Measurements from ENCODE around the gene FAN1. TPM values are rescaled to one million over a fixed set of nuclear protein-coding genes. Genes with fewer than 3 reads are reported as not detected.

FAN1 gene
- total RNA-seq, 2 experiments from 2014 or later = 15.4 to 16.1 TPM

DNA sequence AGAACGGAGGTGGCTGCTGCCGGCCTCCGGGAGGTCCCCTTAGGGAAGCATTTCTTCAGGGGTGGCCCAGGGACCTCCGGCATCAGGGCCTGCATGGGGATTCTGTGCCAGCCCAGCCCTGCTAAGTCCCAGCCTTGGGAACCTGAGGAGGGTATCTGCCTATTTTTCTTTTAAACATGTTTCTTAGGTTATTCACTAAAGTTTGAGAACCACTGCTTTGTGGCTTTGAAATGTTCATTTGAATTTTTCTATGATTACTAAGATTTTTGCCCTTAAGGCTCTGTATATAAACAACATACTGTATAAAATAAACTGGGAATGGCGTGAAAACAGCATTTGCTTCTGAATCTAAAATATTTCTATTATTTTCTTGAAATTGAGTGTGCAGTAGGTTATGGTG is 24.4 kb downstream of the FAN1 start:
- no peaks in the 10 kb centered on the region for H3K27me3 Mint-ChIP-seq
- peaks cover 7% of the 10 kb centered on the region for H3K4me1 Mint-ChIP-seq
- no peak for DNase-seq
- H3K36me3 Mint-ChIP-seq = peaks cover 25% of the 10 kb centered on the region
- H3K9me3 Mint-ChIP-seq = peaks cover 2% of the 10 kb centered on the region
- H3K27ac Mint-ChIP-seq = no peak overlapping the region
- no peak overlapping the region for H3K4me3 Mint-ChIP-seq

DNA sequence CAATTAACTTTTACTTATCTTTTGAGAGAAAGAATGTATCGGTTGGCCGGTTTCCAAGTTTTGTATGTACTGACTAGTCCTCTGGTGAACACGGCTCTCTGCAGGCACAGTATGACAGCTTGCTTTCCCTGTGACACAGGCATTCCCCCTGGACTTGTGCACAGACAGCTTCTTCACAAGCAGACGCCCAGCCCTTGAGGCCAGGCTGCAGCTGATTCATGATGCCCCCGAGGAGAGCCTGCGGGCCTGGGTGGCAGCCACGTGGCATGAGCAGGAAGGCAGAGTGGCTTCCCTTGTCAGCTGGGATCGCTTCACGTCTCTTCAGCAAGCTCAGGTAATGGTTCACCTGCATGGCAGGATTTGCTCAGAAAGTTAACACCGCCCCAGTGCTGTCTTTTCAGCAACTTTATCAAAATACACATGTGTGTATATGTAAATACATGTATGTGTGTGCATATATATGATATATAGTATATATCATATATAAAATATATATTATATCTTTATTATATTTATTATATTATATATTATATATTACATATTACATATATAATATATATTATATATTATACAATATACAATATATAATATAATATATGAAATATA is 25.5 kb downstream of the FAN1 start:
- peaks cover 35% of the 10 kb centered on the region for H3K36me3 Mint-ChIP-seq

GRCh38 chr15:30929982-30930381 is 26.3 kb downstream of the FAN1 start:
- Mint-ChIP-seq H3K9me3 (peaks cover 2% of the 10 kb centered on the region), H3K27ac (no peak overlapping the region), H3K36me3 (peaks cover 41% of the 10 kb centered on the region), H3K27me3 (no peaks in the 10 kb centered on the region), H3K4me1 (peaks cover 15% of the 10 kb centered on the region), H3K4me3 (no peak overlapping the region)
- DNase-seq = no peak

More for the DNA sequence above, 25.5 kb downstream of the FAN1 start:
- H3K9me3 Mint-ChIP-seq = peaks cover 2% of the 10 kb centered on the region
- H3K27me3 Mint-ChIP-seq = no peaks in the 10 kb centered on the region
- no peak for DNase-seq
- H3K4me1 Mint-ChIP-seq = peaks cover 14% of the 10 kb centered on the region
- H3K4me3 Mint-ChIP-seq = no peak overlapping the region
- no peak overlapping the region for H3K27ac Mint-ChIP-seq

DNA sequence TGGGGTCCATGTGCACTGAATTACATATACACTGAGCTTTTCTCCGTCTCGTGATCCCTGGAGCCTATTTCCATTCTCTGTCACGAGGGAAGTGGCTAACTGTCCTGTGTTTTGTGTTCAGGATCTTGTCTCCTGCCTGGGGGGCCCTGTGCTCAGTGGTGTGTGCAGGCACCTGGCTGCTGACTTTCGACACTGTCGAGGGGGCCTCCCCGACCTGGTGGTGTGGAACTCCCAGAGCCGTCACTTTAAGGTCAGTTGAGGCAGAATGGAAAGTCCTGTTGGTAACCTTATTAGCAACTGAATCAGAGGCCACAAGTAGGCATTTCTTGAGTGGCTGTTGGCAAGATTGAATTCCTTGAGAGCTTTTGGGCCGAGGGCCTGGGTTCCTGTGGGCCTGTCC is 26.7 kb downstream of the FAN1 start:
- Mint-ChIP-seq H3K36me3 (peaks cover 41% of the 10 kb centered on the region), H3K27ac (no peak overlapping the region), H3K9me3 (peaks cover 2% of the 10 kb centered on the region), H3K4me3 (no peak overlapping the region), H3K27me3 (no peaks in the 10 kb centered on the region), H3K4me1 (peaks cover 15% of the 10 kb centered on the region)
- DNase-seq = no peak

- H3K4me3 Mint-ChIP-seq = no peak overlapping the region
- peaks cover 2% of the 10 kb centered on the region for H3K9me3 Mint-ChIP-seq
- H3K27ac Mint-ChIP-seq = peak overlapping the region; percentile 68
- no peaks in the 10 kb centered on the region for H3K27me3 Mint-ChIP-seq
- no peak for DNase-seq
- H3K4me1 Mint-ChIP-seq = peaks cover 15% of the 10 kb centered on the region
- peaks cover 47% of the 10 kb centered on the region for H3K36me3 Mint-ChIP-seq
These were observed 29.6 kb downstream of the FAN1 start for GRCh38 chr15:30933293-30933692.

DNA sequence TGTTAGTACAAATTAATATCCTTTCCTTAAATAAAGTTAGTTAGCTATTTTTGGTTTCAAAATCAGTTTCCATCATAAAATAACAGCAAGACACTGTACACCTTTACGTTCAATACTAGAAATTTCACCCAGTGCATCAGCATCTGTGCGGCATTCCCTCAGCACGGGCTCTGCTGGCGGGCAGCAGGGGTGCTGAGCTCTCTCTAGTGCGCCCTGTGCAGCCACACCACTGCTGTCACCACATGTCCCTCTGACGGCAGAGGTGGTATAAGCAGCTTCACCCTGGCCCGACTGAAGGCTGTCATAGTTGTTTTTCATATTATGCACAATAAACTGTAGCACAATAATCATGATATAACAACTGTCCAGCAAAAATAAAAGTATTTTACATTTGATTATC is 35.4 kb downstream of the FAN1 start:
- H3K27me3 Mint-ChIP-seq = no peaks in the 10 kb centered on the region
- H3K27ac Mint-ChIP-seq = peak overlapping the region; percentile 51
- no peaks in the 10 kb centered on the region for H3K9me3 Mint-ChIP-seq
- H3K4me3 Mint-ChIP-seq = no peak overlapping the region
- peaks cover under 1% of the 10 kb centered on the region for H3K4me1 Mint-ChIP-seq
- H3K36me3 Mint-ChIP-seq = peaks cover 18% of the 10 kb centered on the region
- DNase-seq = no peak

DNA sequence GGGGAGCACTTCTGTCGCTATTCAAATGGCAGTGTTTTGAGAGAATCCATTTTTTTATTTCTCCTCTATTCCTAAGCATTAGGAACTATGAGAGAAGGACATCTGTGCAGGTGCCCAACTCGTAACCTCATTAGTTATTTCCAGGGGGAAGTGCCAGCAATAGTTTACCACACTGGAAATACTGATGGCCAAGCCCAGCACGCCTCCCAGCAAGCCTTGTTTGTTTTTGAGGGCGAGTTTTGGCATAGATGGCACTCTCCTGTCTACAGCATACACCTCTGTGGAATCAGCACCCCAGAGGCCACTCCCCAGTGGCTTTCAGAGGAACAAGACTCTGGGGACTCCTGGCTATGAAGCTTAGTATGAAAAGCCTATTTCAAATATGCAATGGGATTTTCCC is 36.6 kb downstream of the FAN1 start:
- H3K27ac Mint-ChIP-seq = no peak overlapping the region
- no peaks in the 10 kb centered on the region for H3K9me3 Mint-ChIP-seq
- H3K27me3 Mint-ChIP-seq = no peaks in the 10 kb centered on the region
- no peaks in the 10 kb centered on the region for H3K4me1 Mint-ChIP-seq
- peaks cover 17% of the 10 kb centered on the region for H3K36me3 Mint-ChIP-seq
- no peak overlapping the region for H3K4me3 Mint-ChIP-seq
- no peak for DNase-seq

DNA sequence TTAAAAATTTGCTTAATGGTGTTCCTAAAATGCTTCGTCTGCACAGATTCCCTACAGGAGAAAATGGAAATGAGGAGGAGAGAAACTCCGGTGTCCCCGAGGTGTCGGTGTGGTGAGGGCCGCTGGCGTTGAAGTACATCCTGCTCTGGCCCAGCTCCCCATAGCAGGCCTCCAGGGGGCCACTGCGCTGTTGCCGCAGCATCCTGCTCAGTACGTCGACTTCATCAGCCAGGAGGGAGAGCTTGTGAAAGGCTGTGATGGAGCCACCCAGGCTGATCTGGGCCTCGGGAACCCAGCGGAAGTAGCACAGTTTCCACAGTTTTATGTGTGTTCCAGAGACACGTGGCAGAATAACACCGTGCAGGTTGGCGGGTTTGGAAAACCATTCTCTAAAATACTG is 37.8 kb downstream of the FAN1 start:
- Mint-ChIP-seq H3K4me3 (no peak overlapping the region), H3K4me1 (no peaks in the 10 kb centered on the region), H3K27ac (no peak overlapping the region)

GRCh38 chr15:30943654-30944335 is 40.1 kb downstream of the FAN1 start:
- Mint-ChIP-seq H3K9me3 (no peaks in the 10 kb centered on the region), H3K36me3 (peaks cover 27% of the 10 kb centered on the region), H3K4me3 (no peak overlapping the region), H3K27me3 (no peaks in the 10 kb centered on the region), H3K27ac (no peak overlapping the region), H3K4me1 (no peaks in the 10 kb centered on the region)
- DNase-seq = no peak

More for the DNA sequence above, 37.8 kb downstream of the FAN1 start:
- no peaks in the 10 kb centered on the region for H3K27me3 Mint-ChIP-seq
- H3K9me3 Mint-ChIP-seq = no peaks in the 10 kb centered on the region
- DNase-seq = no peak
- H3K36me3 Mint-ChIP-seq = peaks cover 22% of the 10 kb centered on the region

- Mint-ChIP-seq H3K4me3 (no peak overlapping the region), H3K36me3 (peaks cover 56% of the 10 kb centered on the region), H3K27ac (peak overlapping the region; percentile 3), H3K9me3 (peaks cover 3% of the 10 kb centered on the region), H3K27me3 (no peaks in the 10 kb centered on the region), H3K4me1 (peaks cover 5% of the 10 kb centered on the region)
- DNase-seq = no peak
These were observed 49.5 kb downstream of the FAN1 start for GRCh38 chr15:30953183-30953582.

DNA sequence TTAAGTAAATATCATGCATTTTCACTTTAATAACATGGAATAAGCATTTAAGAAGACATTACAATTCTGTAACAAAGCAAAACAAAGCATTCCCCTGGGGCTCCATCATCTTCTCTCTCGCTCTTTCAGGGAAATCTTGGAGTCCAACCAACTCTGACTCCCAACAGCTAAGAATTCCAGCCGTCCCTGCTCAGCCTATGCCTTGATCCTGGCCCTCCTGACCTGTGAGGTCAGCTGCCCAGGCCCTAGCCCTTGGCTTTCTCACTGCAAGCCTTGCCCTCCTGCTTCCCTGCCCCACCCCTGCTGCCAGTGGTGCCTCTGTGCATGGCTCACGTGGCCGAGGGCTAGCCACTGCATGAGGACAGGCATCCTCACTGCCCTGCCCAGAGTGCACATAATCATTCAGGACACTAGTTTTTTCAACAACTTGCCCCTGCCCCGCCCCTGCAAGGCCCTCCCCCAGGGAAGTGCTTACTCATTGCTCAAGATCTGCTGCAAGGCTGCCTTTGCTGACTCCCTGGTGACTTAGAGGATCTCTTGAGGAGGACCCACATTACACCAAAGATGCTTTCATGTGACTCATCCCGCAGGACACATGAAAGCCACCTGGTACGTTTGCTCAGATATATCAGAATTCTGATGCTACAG is 50.1 kb downstream of the FAN1 start:
- Mint-ChIP-seq H3K4me3 (no peak overlapping the region), H3K27me3 (no peaks in the 10 kb centered on the region), H3K27ac (no peak overlapping the region), H3K4me1 (peaks cover 5% of the 10 kb centered on the region), H3K9me3 (peaks cover 3% of the 10 kb centered on the region), H3K36me3 (peaks cover 50% of the 10 kb centered on the region)
- no peak for DNase-seq

DNA sequence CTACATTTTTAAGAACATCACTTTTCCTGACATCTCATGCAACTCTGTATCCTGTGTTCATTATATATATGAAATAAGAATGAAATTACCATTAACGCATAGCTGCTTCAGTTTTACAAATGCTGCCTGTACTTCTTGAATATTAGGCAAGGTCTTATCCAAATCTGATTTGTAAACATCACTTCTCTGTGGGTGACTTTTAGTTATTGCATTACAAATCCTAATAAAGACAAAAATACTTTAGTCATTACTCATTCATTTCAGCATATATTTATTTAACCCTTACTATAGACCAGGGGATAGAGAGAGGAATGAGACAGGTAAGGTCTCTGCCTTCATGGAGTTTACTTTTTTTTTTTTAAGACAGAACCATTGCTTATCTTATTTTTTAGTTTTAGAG is 51.0 kb downstream of the FAN1 start:
- Mint-ChIP-seq H3K27me3 (no peaks in the 10 kb centered on the region), H3K4me3 (no peak overlapping the region), H3K4me1 (peaks cover 5% of the 10 kb centered on the region), H3K27ac (no peak overlapping the region), H3K36me3 (peaks cover 43% of the 10 kb centered on the region), H3K9me3 (no peaks in the 10 kb centered on the region)
- DNase-seq = no peak

GRCh38 chr15:30956216-30957124 is 52.8 kb downstream of the FAN1 start:
- H3K4me1 Mint-ChIP-seq = peaks cover 5% of the 10 kb centered on the region
- H3K27ac Mint-ChIP-seq = peak overlapping the region; percentile 62
- peaks cover 28% of the 10 kb centered on the region for H3K36me3 Mint-ChIP-seq
- H3K27me3 Mint-ChIP-seq = no peaks in the 10 kb centered on the region
- no peak overlapping the region for H3K4me3 Mint-ChIP-seq
- H3K9me3 Mint-ChIP-seq = no peaks in the 10 kb centered on the region
- DNase-seq = no peak

- H3K36me3 Mint-ChIP-seq = peaks cover 17% of the 10 kb centered on the region
- no peaks in the 10 kb centered on the region for H3K9me3 Mint-ChIP-seq
- DNase-seq = no peak
- peaks cover 12% of the 10 kb centered on the region for H3K4me1 Mint-ChIP-seq
- no peak overlapping the region for H3K27ac Mint-ChIP-seq
- no peaks in the 10 kb centered on the region for H3K27me3 Mint-ChIP-seq
- no peak overlapping the region for H3K4me3 Mint-ChIP-seq
These were observed 54.5 kb downstream of the FAN1 start for GRCh38 chr15:30958219-30958618.

DNA sequence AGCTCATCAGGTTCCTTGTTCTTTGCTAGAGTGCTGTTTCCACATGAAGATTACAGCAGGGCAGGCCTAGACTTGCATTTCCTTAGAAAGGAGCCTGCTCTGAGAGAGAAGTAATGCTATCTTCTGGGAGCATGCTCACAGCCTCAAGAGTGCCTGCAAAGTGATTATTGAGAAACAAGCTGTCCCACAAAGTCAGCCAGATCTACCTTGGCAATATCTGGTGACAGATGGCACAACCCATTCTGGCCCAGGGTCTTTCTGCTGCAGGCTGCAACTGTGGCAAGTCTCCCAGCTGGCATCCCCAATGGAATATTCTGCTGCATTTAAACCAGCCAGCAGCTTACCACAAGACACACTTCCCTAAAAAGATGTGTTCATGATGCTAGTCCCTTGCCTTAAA is 58.4 kb downstream of the FAN1 start:
- Mint-ChIP-seq H3K4me1 (peaks cover 22% of the 10 kb centered on the region), H3K36me3 (peaks cover 8% of the 10 kb centered on the region), H3K27ac (no peak overlapping the region), H3K27me3 (no peaks in the 10 kb centered on the region), H3K9me3 (no peaks in the 10 kb centered on the region), H3K4me3 (no peak overlapping the region)
- no peak for DNase-seq

Measured in activated naive CD8-positive, alpha-beta T cell treated with anti-CD3 and anti-CD28 coated beads for 36 hours (primary cell).